Motor neuron (in vitro differentiated cells): Measurements from ENCODE around the gene ESD. TPM values are rescaled to one million over a fixed set of nuclear protein-coding genes. Genes with fewer than 3 reads are reported as not detected.
"Not testable (repeated sequence)": the region's sequence is repeated elsewhere in the genome, so short reads cannot be mapped to it uniquely, and the experiment has no call there.

Experiments
- ATAC-seq, 8 experiments: fragments of 200-7000 bp; cut with Tn5 transposase; replicated peaks in 6 of 8; 2 replicates each; pipeline ENCODE4 v1.8.0; 2021; ENCODE audit warnings: mild to moderate bottlenecking in 8 of 8, moderate library complexity in 8 of 8
- H3K27ac ChIP-seq, 2 donors: fragments of 250-450 bp; sonication (Bioruptor Pico); 2 replicates each; pipeline ENCODE4 v1.9.0; 2021; ENCODE audit warnings: antibody characterized with exemption in 2 of 2, mild to moderate bottlenecking in 2 of 2, moderate library complexity in 1 of 2
- H3K4me1 ChIP-seq, 2 donors: fragments of 250-450 bp; sonication (Bioruptor Pico); replicated peaks in 1 of 2; 2 replicates each; pipeline ENCODE4 v1.6.1; 2021; ENCODE audit warnings: antibody characterized with exemption in 2 of 2, mild to moderate bottlenecking in 2 of 2, moderate library complexity in 1 of 2
- H3K4me3 ChIP-seq, 5 donors: fragments of 250-450 bp; sonication (Bioruptor Pico); 2 replicates each; pipeline ENCODE4 v1.9.0; 2021; ENCODE audit warnings: antibody characterized with exemption in 5 of 5, mild to moderate bottlenecking in 5 of 5, moderate library complexity in 4 of 5
- WGBS, 10 experiments: fragments of 450-650 bp; shearing (Covaris generic); methylation state at CpG; one replicate each; pipeline ENCODE4 v1.0.0; 2022; 5-methylcytosine and 5-hydroxymethylcytosine counted together
- in situ Hi-C, 9 experiments: fragments of 400-800 bp; cut with MboI; loops; one replicate each; pipeline ENCODE4 v1.15.0; 2021; ENCODE audit warnings: low sequenced_read_pairs in 9 of 9, low pct_unique_long_range_greater_than_20kb in 2 of 9; ENCODE audit not compliant: unreplicated experiment in 9 of 9
- total RNA-seq, 8 experiments: library from RNA; unstranded; fragments of 300-600 nt; gene quantifications; 2 replicates each; pipeline versions ENCODE4 v1.2.3 to v1.2.4, GENCODE V29; 2022

ESD gene
- total RNA-seq, 8 experiments from 2014 or later: 62.8 to 178 (median 147) TPM

DNA sequence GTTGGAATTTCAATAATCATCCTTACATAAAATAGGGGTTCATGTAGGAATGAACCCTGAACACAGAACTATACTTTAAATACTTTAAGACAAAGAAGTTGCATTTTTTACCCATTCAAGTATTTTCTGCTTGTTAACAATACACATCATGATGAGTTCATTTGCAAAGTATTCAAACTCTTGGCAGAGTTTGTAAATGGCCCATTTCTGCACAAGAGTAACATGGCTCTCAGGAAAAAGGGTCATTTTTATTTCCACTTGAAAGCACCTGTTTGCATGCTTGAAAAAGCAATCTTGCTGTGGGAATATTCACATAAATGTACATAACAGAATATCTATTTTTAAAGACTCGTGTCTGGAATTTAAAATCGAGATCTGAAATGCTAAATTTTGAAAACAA lies 18.1 kb downstream of the ESD start:
- Histone ChIP-seq H3K4me3 (no peak overlapping the region), H3K27ac (no peak overlapping the region), H3K4me1 (no peaks in the 10 kb centered on the region)
- 0 to 100% (median 38%) methylated on average over 1 to 2 of the region's 2 CpGs for WGBS, 10 experiments
- in situ Hi-C loops: no loop called here
- ATAC-seq: peak in 3 of 8 experiments; percentile 81 to 93 (median 91)

- in situ Hi-C loops: no loop called here
- H3K27ac ChIP-seq: no peak overlapping the region
- ATAC-seq: no peak
Measured at GRCh38 chr13:46778095-46778494, 18.9 kb downstream of the ESD start.

GRCh38 chr13:46775385-46776107 lies 21.4 kb downstream of the ESD start:
- Histone ChIP-seq H3K4me3 (no peak overlapping the region), H3K4me1 (no peaks in the 10 kb centered on the region), H3K27ac (no peak overlapping the region)
- WGBS, 10 experiments: 77 to 99% (median 92%) methylated on average over 3 to 8 of the region's 8 CpGs
- in situ Hi-C loops: no loop called here
- ATAC-seq: no peak

More at GRCh38 chr13:46778095-46778494, 18.9 kb downstream of the ESD start:
- no peak overlapping the region for H3K4me3 ChIP-seq
- 62 to 100% (median 93%) methylated on average over 1 to 3 of the region's 3 CpGs for WGBS, 10 experiments
- H3K4me1 ChIP-seq: no peaks in the 10 kb centered on the region

- Histone ChIP-seq H3K4me3 (no peak overlapping the region), H3K27ac (no peak overlapping the region), H3K4me1 (no peaks in the 10 kb centered on the region)
- in situ Hi-C loops: no loop called here
- WGBS, 10 experiments: 61 to 100% (median 94%) methylated on average over 1 to 2 of the region's 2 CpGs
- no peak for ATAC-seq
Measured at GRCh38 chr13:46773541-46773940, 23.4 kb downstream of the ESD start.

GRCh38 chr13:46771693-46772092 lies 25.3 kb downstream of the ESD start:
- in situ Hi-C loops: no loop called here
- no peak overlapping the region for H3K27ac ChIP-seq
- no peak for ATAC-seq
- no peaks in the 10 kb centered on the region for H3K4me1 ChIP-seq
- H3K4me3 ChIP-seq: no peak overlapping the region

- H3K27ac ChIP-seq, in situ Hi-C loops, H3K4me3 ChIP-seq, H3K4me1 ChIP-seq, ATAC-seq: not testable (repeated sequence)
- WGBS, 10 experiments: 88 to 100% (median 100%) methylated on average over 1 to 3 of the region's 4 CpGs; no CpG with 5 or more reads in 4 of the 10 experiments
Measured at GRCh38 chr13:46769925-46770324, 27.0 kb downstream of the ESD start.

GRCh38 chr13:46761866-46762265 lies 35.1 kb downstream of the ESD start:
- no peaks in the 10 kb centered on the region for H3K4me1 ChIP-seq
- no peak for ATAC-seq
- H3K27ac ChIP-seq: no peak overlapping the region
- 66 to 100% (median 85%) methylated on average over 2 to 5 of the region's 5 CpGs; no CpG with 5 or more reads in 2 of the 10 experiments for WGBS, 10 experiments
- no peak overlapping the region for H3K4me3 ChIP-seq
- in situ Hi-C loops: no loop called here

DNA sequence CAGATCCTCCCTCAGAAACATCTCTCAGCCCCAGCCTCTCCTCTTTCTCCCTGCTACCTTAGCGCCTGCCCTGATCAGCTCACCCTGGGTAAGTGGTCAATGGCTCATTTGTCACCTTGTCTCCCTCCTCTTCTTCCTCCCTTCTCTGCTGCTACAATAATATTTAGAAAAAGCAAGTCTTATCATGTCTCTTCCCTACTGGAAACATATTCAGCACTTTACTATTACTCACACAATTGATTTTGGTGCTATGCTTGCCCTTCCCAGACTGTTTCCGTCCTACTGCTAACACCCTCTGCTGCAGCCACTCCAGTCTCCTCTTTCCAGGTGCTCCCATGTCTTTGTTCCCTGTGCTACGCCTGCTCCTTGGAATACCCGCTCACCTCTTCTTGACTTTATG lies 35.8 kb downstream of the ESD start:
- 67 to 100% (median 89%) methylated on average over 1 to 4 of the region's 4 CpGs; no CpG with 5 or more reads in 2 of the 10 experiments for WGBS, 10 experiments
- ATAC-seq: no peak
- H3K4me1 ChIP-seq: no peaks in the 10 kb centered on the region
- H3K27ac ChIP-seq: no peak overlapping the region
- in situ Hi-C loops: no loop called here
- no peak overlapping the region for H3K4me3 ChIP-seq

GRCh38 chr13:46759846-46760245 lies 37.1 kb downstream of the ESD start:
- peak in 3 of 8 experiments; percentile 10 to 41 (median 13) for ATAC-seq
- 0 to 68% (median 54%) methylated on average over 1 to 2 of the region's 2 CpGs; no CpG with 5 or more reads in 2 of the 10 experiments for WGBS, 10 experiments
- H3K4me3 ChIP-seq: no peak overlapping the region
- no peak overlapping the region for H3K27ac ChIP-seq
- in situ Hi-C loops: no loop called here
- no peaks in the 10 kb centered on the region for H3K4me1 ChIP-seq

- H3K4me3 ChIP-seq: no peak overlapping the region
- WGBS, 10 experiments: 64 to 90% (median 77%) methylated on average over 2 to 3 of the region's 3 CpGs
- ATAC-seq: no peak
- in situ Hi-C loops: no loop called here
- H3K4me1 ChIP-seq: no peaks in the 10 kb centered on the region
- H3K27ac ChIP-seq: no peak overlapping the region
Measured at GRCh38 chr13:46757640-46758039, 39.3 kb downstream of the ESD start.

DNA sequence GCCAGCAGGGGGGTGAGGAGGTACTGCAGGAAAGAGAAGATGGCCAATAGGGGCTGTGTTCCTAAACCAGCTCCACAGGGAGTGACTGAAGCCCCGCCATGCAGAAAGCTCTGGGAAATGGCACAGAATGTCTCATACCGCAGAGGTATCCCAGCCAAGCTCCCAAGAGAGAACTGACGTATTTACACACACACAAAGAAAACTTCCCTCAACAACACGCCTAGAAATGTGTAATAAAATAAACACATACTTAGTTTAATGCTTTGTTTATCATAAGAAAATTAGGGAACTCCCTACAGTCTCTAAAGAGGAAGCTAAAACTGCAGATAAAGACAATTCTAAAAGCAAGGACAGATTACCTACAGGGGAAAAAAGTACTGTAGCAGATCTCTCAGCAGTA lies 40.0 kb downstream of the ESD start:
- H3K4me1 ChIP-seq: no peaks in the 10 kb centered on the region
- WGBS, 10 experiments: 42 to 70% (median 68%) methylated on average over 2 to 4 of the region's 4 CpGs; no CpG with 5 or more reads in 5 of the 10 experiments
- in situ Hi-C loops: no loop called here
- H3K27ac ChIP-seq: no peak overlapping the region
- peak in 1 of 8 experiments; percentile 7 for ATAC-seq
- no peak overlapping the region for H3K4me3 ChIP-seq

- H3K4me1 ChIP-seq, ATAC-seq, H3K27ac ChIP-seq, H3K4me3 ChIP-seq, in situ Hi-C loops: not testable (repeated sequence)
- no CpG with 5 or more reads among the region's 5 CpGs for WGBS, 10 experiments
Measured at GRCh38 chr13:46755508-46755907, 41.5 kb downstream of the ESD start.

DNA sequence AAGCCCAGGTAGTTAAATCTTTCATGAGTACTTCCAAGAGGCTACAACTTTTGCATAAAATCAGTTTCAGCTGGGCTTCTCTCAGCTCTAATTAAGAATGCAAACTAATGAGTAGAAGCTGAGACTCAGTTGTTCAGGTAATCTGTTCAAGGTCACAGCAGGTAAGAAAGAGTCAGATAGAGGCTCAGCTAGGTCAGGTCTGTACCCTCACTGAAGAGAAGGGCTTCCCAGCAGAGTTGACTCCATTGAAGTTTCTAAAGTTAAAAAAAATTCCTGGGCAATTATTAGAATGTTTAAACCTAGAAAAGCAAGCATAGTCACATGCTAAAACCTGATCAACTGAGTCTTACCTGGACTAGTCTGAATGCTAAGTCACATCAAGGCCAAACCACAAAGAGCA lies 42.1 kb downstream of the ESD start:
- in situ Hi-C loops: no loop called here
- Histone ChIP-seq H3K4me1 (no peaks in the 10 kb centered on the region), H3K4me3 (no peak overlapping the region), H3K27ac (no peak overlapping the region)
- no peak for ATAC-seq

DNA sequence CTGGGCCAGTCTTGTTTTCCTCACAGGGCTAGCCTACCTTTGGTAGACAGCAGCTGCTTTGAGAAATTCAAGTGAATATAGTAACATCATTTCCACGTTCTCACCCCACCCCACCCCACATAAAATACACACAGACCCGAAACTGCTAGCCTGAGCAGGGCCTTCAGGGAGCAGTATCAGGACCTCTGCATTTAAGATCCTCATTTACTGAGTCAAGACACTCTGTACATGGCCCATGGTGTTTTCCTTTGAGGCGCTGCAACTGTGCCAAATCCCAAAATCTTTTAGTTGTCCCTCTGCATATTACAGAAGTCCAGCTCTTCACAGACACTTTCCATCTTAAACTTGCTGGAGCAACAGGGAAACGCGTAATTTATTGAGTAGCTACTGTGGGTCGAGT lies 43.0 kb downstream of the ESD start:
- Histone ChIP-seq H3K4me3 (no peak overlapping the region), H3K27ac (no peak overlapping the region), H3K4me1 (no peaks in the 10 kb centered on the region)
- ATAC-seq: no peak
- WGBS, 10 experiments: 85 to 100% (median 100%) methylated on average over 1 to 5 of the region's 6 CpGs; no CpG with 5 or more reads in 3 of the 10 experiments
- in situ Hi-C loops: no loop called here
